Activated CD4-positive, CD25-positive, alpha-beta regulatory T cell treated with anti-CD3 and anti-CD28 coated beads, Interleukin-2, amount 50 U/mL, for 72 hours (primary cell): ENCODE measurements around the gene GALNT4.
A peak's percentile ranks its signal among the peaks of the same experiment; 100 is the strongest.

Experiments used
- DNase-seq: peaks from one replicate; pipeline ENCODE4 v3.0.0; 2021

Gene GALNT4

DNA sequence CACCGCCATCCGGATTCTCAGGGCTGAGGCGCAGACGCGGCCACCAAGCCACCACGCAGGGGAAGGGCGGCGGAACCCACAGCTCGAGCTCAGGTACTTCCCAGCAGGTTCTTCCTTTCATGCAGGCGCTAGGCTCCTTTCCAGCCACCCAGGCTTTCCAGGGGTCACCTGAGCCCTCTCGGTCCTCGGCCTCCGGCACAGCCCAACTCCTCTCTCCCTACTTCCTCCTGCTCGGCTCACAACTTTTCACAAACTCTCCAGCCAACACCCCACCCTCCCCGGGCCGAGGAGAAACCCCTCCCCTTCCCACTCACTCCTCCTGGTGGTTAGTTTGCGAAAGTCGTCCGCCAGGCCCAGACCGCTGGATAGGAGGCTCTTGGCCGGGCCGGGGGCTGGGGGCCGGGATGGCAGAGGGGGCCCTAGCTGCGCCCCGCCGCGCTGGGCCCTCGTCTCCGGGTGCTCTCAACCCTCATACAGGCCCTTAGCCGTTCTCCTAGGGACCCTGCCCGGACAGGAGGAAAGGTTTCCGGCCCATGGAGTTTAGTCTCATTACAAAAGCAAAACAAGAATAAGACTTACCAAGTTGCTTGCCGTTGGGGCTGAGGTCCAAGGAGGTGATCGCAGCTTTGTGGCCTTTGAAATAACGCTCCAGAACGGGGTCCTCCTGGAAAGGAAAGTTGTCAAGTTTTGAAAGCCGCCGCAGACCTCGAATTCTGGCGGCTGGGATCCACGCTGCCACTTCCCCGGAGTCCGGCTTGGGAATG, at the start of gene GALNT4:
GALNT4 (minus strand) TSS at position 256 of the 764 bp plus-strand sequence; CDS start at position 9, 247 bp downstream.
- DNase-seq: peak; percentile 67

DNA sequence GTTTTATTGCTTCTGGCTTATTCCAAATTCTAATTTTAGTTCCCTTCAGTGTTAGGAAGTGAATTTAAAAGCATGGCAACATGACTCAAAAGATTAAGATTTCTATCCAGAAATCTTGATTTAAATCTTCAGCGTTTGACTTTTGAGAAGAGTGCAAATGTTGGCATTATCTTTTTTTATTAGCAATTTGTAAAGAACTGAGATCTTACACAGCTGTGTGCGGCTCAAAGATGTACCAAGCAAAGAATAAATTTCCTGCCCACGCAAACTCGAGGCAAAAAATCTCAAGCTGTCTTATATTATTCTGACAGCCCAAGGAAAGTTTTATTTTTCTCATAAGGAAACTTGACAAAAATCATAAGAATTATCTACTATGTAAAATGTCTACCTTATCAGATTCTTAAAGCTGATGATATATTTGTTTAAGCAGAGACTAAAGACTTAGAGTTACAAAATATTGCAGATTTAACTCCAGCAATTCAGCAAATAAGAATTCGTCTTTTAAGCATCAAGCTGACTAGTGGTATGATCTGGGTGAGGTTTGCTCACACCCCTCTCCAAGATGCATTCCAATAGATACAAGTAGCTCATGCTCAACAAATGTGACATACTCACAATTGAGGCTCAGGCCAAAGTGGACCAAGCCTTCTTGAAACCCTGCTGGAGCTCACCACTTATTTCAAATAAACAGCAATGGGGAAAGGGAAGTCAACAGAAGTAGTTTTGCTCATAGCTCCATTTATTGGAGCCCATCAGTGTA, 48.6 kb upstream of the GALNT4 start:
- DNase-seq: no peak

DNA sequence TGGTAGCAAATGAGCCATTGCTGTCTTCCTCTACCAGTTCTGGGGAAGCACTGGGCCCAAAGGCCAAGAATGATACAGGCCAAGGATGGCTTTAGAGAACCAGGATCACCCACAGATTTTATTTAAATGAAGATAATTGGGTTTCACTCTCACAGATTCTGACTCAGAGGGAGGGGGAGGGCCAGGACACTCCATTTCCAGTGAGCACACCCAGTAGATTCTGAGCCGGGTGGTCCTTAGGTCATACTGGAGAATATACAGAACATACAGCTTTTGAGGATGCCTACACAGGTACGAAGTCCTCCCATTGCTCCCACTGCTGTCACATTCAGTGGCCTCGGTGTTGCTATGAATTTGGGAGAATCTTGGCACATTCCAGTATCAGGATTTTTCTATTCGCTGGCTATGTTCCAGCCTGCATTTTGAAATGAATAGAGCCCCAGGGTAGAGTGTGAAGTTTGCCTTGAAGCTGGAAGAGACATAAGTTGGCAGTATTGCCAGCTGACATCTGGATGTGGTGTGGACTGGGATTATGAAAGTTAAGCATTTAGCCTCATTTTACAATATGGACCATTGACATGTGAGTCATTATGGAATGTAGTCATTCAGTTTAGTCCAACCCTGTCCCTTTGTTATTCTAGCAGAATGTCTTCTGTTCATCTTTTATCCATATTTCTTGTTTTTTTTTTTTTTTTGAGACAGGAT, 47.0 kb upstream of the GALNT4 start:
- DNase-seq: no peak

DNA sequence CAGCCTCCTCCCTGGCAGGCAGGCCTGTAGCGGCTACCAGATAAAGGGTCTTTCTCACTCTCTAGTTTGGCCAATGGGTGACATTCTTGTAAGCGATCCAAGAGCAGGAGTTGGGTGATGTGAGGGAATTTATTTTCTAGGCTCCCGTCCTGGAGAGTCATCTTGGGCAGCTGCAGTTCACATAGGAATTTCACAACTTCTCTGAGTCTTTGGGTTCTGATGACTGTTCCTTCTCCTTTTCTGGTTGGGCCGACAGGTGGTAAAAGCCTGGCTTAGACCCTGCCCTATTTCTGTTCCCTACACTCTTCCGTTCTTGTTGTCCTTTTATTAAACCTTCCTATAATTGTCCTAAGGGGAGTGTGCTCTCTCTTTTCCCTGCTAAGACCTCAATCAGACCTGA, 43.9 kb upstream of the GALNT4 start:
- DNase-seq: no peak

- no peak for DNase-seq
Observed at GRCh38 chr12:89567691-89568239, 43.2 kb upstream of the GALNT4 start.

DNA sequence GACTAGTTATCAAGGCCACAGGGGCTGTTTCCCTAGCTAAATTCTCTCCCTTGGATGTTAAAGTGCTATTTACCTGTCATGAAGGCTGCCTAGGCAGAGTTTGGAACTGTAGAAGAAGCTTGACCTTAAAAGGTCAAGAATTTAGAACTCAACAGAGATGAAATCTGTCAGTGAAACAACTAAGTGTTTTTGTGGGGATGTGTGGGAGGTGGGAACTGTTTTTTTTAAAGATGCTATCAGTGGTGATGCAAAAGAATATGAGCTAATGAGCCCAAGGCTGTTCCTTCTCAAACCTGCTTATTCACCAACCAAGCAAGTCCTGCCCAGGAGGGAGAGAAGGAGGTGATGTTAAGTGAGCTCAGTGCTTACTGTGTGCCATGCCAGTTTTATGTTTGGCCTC, 42.0 kb upstream of the GALNT4 start:
- no peak for DNase-seq

DNA sequence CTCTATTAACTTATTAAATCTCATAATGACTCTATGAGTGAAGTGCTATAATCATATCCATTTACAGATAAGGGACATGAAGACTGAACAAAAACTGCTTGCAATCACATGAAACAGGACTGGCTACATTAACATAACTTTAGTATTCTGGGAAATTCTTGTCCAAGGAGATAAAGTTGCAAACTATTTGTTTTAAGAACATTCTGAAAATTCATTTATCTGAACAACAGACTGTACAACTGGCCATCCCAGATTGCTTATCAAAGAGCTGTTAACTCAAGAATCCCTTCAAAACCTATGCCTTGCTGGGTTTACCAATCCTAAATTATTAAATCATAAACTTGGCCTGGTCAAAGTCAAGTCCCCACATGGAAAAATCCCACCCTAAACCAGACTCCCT, 40.4 kb upstream of the GALNT4 start:
- no peak for DNase-seq

DNA sequence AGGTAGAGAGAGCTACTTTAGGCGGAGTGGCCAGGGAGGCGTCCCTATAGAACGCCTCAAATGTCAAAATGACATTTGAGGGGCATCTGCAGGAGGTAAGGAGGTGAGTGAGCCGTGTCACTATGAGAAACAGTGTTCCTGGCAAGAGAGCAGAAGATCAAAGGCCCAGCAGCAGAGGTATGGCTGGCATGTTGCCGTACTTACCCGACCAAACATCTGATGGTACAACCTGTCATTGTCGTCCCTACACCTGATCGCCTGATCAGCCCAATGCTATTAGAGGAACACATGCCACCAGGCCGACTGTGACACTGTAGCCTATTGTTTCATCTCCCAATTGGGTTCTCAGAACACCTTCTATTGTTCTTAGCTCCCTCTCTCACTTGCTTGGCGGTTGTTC, 35.2 kb upstream of the GALNT4 start:
- no peak for DNase-seq

DNA sequence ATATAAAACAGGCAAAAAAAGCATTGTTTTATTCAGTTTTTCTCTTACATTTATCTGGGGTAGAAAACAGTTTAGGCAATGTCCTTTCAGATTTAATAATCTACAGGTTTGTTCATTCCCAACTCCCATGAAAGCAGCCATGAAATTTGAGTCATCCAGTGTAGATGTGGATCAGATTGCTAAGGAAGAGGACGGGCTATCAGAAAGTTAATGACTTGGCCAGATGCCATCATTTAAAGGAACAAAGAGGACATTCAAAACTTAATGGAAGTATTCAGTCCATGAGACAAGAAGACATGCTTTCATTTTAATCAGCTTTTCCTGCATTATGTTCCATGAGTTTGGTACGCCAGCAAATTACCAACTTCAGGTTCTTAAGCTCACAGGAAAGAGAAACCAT, 32.4 kb upstream of the GALNT4 start:
- no peak for DNase-seq

DNA sequence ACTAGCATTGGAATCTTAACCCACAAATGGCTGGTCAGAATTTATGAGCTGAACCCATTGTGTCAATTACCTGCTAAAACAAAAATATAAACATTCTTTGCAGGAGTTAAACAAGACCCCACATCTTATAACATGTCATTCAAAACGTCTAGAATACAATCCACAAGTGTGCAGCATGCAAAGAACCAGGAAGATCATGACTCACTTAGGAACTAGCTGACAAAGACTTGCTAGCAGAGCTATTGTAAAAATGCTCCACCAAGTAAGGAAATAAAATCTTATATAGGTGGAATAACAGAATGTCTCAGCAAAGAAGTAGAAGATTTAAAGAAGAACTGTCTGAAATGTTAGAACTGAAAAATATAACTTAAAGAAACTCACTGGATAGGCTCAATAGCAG, 27.8 kb upstream of the GALNT4 start:
- no peak for DNase-seq

DNA sequence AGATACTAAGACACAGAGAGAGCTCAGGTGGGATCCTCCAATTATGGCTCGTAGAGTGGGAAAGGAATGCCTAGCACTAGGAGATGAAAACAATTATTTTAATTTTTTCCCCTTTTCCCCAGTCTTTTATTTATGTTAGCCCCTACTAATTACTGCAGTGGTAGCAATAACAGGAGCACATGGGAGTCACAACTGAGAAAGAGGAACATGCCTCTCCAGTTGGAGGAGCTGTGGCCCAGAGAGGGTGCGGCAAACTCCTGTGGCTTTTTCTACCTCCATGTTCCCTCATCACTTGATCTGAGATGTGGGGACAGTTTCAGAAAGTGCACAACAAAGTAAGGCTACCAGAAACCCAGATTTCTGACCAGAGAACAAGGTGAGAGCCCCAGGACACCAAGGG, 27.2 kb upstream of the GALNT4 start:
- DNase-seq: no peak

DNA sequence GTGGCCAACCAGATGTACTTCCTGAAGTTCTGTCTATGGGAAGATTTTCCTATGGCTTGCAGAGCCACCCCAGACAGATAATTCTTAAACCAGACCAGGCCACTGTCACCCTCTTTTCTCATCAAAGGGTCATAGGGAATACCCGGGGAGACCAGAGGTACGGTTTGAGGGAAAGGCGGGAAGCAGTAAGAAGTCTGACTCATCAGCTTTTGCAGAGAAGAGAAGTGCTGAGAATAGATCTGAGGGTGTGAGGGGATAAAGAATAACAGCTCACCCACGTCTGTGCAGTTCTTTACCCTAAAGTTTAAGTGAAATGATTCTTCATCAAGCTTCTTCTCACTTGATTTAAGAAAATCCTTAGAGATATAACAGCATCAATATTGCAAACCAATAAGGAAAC, 22.5 kb upstream of the GALNT4 start:
- no peak for DNase-seq

GRCh38 chr12:89546151-89546550, 21.6 kb upstream of the GALNT4 start:
- no peak for DNase-seq

DNA sequence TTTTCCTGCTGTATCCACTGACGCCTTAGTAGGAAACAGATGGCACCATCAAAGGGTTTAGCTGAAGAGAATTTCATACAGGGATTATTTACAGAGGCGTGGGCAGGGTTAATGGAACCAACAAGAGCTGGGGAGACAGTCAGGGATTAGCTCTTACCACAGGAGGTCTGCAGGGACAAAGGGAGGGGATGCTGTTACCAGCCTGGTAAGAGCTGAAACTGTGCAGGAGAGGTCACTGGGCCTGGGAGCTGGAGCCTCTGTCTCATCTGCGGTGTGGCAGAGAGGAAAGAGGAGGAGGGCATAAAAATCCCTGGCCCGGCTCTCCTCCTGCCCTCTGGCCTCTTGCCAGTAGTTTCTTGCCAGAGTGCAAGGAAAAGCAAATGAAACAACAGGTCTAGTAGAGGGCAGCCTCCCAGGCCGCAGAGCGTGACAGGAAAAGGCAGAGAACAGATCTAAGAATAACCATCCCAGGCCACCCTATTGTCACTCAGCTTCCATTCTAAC, 20.1 kb upstream of the GALNT4 start:
- no peak for DNase-seq

GRCh38 chr12:89544022-89544421, 19.4 kb upstream of the GALNT4 start:
- DNase-seq: no peak

DNA sequence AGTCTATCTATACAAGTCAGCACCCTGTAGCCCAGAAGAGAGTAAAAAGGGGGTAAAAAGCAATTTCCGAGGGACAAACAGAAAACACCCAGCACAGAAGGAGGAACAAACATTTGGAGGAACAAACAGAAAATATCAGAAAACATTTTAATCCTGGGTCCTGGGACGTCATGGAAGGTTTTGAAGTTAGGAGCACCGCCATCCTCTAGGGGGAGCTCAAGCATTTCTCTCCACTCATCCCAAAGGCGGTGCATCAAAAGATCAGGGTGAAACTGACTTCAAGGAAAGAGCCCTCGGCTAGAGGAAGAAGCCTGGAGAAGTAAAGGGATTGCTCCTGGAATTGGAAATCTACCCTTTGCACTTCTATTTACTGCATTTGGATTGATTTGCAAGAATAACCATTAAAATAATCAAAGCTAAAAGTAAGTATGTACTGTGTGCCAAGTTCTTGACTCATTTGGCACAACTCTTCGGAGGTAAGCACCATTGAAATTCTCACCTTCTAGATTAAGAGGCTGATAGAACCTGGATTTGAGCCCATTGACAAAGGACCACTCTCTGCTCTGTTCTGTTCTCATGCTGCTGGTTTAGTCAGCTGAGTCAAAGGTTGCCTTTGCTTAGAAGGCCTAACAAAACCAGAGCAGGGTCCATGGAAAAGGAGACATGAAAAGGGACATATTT, 18.5 kb upstream of the GALNT4 start:
- peak; percentile 49 for DNase-seq

GRCh38 chr12:89542236-89542635, 17.6 kb upstream of the GALNT4 start:
- no peak for DNase-seq

DNA sequence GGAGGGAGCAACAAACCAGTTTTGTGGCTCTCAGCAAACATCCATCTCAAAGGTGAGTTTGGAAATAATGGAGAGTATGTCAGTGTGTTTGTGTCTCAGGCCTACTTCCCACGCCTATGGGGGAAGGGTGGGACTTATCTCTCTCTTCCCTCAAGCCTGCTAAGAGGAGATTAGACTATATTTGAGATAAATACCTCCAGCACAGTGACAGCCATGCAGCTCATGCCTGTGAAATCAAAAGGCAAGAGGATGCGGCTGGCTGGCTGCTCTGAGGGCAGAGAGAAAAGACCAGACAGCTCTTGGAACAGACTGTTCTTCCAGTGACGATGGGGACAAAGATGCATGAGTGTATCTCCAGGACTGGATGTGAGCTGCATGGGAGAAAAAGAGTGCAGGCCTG, 16.0 kb upstream of the GALNT4 start:
- DNase-seq: no peak

GRCh38 chr12:89539426-89540223, 15.0 kb upstream of the GALNT4 start:
- DNase-seq: no peak

DNA sequence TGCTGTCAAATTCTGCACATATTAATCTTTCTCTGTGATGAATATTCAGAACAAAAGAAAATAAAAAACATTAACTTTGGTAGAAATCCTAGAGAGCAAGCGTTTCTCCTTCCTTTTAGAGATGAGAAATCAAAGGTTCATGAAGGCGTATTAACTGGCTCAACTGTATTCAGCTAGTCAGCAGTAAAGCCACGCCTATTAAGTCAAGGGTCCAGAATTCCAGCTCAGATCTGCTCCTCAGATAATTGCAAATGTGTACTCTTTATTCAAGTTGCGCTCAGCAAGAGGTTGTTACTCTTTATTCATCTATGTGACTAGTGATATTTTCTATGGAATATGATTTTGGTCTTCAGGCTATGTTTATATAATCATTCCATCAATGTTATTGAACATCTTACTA, 14.3 kb upstream of the GALNT4 start:
- DNase-seq: no peak

- DNase-seq: no peak
Observed at GRCh38 chr12:89537389-89537788, 12.8 kb upstream of the GALNT4 start.

DNA sequence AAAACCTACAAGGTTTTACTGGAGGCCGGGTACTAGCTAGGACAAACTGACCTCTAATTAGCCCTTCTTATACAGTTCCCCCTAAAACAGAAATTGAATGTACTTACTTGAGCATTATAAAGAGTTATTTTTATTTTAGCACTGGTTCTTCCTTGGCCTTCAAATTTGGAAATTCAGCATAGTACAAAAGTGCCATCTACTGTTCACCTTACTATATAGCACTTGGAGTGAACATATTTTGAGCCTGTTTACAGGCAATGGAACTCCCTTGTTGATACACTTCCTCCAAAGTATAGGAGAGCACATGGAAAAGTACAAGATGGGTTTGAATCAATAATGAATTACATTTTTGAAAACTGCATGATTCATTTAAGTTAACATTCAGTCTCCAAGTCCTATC, 5.1 kb upstream of the GALNT4 start:
- no peak for DNase-seq
